GM19455 (cell line): ENCODE results near the gene KRTAP19-2.
"Not testable (repeated sequence)": the region's sequence is repeated elsewhere in the genome, so short reads cannot be mapped to it uniquely, and the experiment has no call there.

Experiments used
- ATAC-seq: cut with Tn5 transposase; IDR thresholded peaks from one replicate; pipeline ENCODE4 v1.9.1; 2021; ENCODE audit not compliant: unreplicated experiment

Gene KRTAP19-2, protein sequence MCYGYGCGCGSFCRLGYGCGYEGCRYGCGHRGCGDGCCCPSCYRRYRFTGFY

DNA sequence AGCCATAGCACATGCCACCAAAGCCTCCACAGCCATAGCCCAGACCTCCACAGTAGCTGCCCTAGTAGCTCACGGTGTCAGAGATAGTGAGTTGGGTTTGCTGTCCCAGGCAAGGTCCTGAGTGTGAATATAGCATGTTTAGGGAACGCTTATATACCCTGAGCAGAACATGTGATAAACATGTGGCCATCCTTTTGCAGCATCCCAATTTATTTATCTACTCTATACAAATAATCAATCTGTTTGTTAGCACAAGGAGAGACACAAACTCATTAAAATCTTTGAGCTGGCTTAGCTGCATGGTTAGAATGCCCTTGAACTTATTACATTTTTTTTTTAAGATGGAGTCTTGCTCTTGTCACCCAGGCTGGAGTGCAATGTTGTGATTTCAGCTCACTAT lies at the start of gene KRTAP19-2:
TSS of gene KRTAP19-2 (minus strand) at position 101 of the 400 bp plus-strand sequence. CDS start at position 13, 88 bp downstream.
- no peak for ATAC-seq

DNA sequence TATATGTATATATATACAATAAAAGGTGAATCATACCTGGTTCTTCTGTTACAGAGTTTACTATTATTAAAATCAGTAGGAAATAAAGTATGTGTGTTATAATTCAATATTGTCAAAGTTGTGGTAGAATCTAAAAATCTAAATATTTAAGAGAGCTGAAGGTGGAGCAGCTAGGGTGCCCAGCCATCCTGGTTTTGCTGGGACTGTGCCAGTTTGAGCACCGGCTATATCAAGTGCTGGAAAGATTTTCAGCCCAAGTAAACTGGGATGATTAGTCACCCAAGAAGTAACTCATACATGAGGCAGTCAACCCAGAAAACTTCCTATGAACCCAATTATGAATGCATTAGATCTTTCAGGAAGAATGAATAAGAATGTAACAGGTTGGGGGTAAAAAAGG lies 31.6 kb upstream of the KRTAP19-2 start:
- ATAC-seq: no peak

GRCh38 chr21:30515681-30516080 lies 28.4 kb upstream of the KRTAP19-2 start:
- no peak for ATAC-seq

- ATAC-seq: not testable (repeated sequence)
Observed at GRCh38 chr21:30505621-30506205, 18.5 kb upstream of the KRTAP19-2 start.

- no peak for ATAC-seq
Observed at GRCh38 chr21:30502041-30502440, 14.8 kb upstream of the KRTAP19-2 start, which contains the start of gene KRTAP19-5. Gene KRTAP19-5 (minus strand): TSS chr21:30502141. CDS start chr21:30502090, 51 bp downstream.

GRCh38 chr21:30497065-30497464 lies 9.8 kb upstream of the KRTAP19-2 start, which contains the start of gene KRTAP19-4:
Gene KRTAP19-4 (minus strand): TSS chr21:30497165. CDS start chr21:30497110, 55 bp downstream.
- ATAC-seq: no peak

GRCh38 chr21:30491963-30492428 lies 4.8 kb upstream of the KRTAP19-2 start, which contains the start of gene KRTAP19-3:
Gene KRTAP19-3 (minus strand): TSS chr21:30492013. CDS start chr21:30491957, 56 bp downstream.
- ATAC-seq: no peak

GRCh38 chr21:30486180-30486579 lies 1.1 kb downstream of the KRTAP19-2 start:
- no peak for ATAC-seq

- ATAC-seq: no peak
Observed at GRCh38 chr21:30482130-30482529, 5.1 kb downstream of the KRTAP19-2 start.

GRCh38 chr21:30480145-30480544 lies 7.1 kb downstream of the KRTAP19-2 start, which contains the start of gene KRTAP19-1:
Gene KRTAP19-1 (minus strand): TSS chr21:30480367. CDS start chr21:30480317, 50 bp downstream.
- no peak for ATAC-seq

- ATAC-seq: no peak
Observed at GRCh38 chr21:30479259-30479658, 8.0 kb downstream of the KRTAP19-2 start.

DNA sequence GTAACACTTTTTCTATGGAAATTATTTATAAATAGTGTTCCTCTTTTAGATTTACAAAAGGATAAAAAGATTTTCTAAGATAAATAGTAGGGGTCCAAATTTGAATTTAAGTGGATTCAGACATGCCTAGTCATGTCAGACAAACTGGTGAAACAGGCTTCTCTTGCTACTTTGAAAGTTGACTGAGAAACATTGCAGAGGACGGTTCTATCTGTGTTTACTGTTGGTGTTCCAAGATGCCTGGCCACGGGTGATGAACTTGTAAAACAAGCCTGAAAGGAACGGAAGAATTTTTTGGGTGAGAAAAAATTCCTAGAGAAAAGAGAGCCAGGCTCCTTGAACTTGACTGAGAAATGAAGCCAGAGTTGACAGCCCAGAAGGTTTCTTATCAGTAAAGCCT lies 9.2 kb downstream of the KRTAP19-2 start:
- ATAC-seq: no peak

DNA sequence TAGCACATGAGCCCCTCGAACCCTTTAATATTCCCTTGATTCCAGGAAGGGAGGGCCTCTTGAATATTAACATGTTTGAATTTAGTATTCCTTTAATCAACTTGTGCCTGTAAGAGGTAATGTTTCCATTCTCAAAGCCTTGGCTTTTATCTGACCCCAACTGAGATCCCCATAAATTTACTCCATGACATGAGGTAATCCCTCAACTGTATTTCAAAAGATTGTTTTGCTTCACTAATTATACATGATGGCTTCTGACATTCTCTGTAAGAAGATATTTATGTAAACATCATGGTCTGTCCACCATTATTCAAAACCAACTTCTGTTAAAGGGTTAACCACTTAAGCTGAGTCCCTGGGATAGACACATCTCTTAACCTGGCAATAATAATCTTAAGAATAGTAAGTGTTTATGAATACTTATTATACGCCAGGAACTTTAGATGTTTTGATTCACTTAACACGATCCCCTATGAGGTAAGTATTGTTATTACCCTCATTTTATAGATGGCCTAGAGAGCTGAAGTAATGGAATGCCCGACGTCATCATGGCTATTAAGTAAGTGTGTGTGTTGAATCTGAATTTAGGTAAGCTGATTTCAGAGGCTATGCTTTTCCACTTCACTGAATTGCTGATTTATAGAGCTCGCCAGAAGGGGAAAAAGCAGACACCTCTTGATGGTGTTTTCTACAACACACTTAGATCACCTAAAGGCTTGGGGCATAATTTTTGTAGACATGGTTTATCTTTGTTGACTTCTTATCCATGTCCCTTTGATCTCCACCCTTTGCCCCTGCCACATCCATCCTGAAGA lies 18.1 kb downstream of the KRTAP19-2 start:
- ATAC-seq: no peak

GRCh38 chr21:30463713-30464112 lies 23.5 kb downstream of the KRTAP19-2 start:
- ATAC-seq: no peak

DNA sequence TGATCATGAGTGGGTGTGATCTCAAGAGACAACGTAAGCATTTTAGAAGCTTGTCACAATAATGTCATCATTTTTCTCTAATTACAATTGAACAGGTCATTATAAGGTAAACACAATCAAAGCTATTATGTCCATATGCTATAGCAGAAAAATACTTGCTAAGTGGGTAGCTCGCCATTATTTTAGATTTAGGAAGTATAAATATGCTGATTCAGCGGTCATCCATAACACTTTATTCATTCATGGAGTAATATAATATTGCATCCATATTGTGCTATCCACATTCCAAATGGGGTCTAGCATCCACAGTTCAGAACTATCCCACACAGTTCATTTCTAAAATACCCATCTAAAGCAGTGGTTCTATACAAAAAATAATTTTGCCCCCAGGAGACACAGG lies 38.7 kb downstream of the KRTAP19-2 start:
- no peak for ATAC-seq

GRCh38 chr21:30447056-30447455 lies 40.2 kb downstream of the KRTAP19-2 start:
- no peak for ATAC-seq

DNA sequence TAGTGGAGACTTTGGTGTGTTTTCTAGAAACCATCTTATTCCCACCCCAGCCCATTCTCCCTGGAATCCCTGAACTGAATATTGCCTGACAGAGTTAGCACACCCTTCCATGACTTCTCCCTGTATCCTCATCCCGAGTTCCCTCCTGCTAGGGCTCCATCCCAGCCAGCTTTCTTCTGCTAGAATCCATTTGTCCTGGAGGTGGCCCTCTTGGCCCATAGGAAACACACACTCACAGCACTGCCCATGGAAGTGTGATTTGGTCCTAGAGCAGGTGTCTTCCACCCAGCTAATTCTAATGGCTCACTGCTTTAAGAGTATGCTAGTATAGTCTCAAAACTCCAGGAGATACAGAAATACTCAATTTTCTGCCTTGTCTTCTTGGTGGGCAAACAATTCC lies 43.0 kb downstream of the KRTAP19-2 start:
- ATAC-seq: no peak

- no peak for ATAC-seq
Observed at GRCh38 chr21:30443226-30443625, 44.0 kb downstream of the KRTAP19-2 start.

GRCh38 chr21:30439975-30440374 lies 47.3 kb downstream of the KRTAP19-2 start, which contains the start of gene KRTAP15-1:
Gene KRTAP15-1 (plus strand): TSS chr21:30440275. CDS start chr21:30440328, 53 bp downstream.
- no peak for ATAC-seq
